ENCODE data around the gene SPOCD1.

The SPOCD1 gene

GRCh38 chr1:31815752-31816500 lies at the start of gene SPOCD1:
SPOCD1 (minus strand) TSS chr1:31816022; CDS start chr1:31815333, 689 bp downstream.
- DNase-seq (ENCODE audit: low read depth), result peak; percentile 80

- DNase-seq (ENCODE audit: low read depth), result no peak
Measured at GRCh38 chr1:31862071-31862470, 46.2 kb upstream of the SPOCD1 start.

- DNase-seq (ENCODE audit: low read depth), result no peak
Measured at GRCh38 chr1:31861346-31861745, 45.5 kb upstream of the SPOCD1 start.

GRCh38 chr1:31860581-31860980 lies 44.8 kb upstream of the SPOCD1 start:
- DNase-seq (ENCODE audit: low read depth), result no peak

- no peak for DNase-seq (ENCODE audit: low read depth)
Measured at GRCh38 chr1:31859719-31860118, 43.9 kb upstream of the SPOCD1 start.

GRCh38 chr1:31859044-31859443 lies 43.2 kb upstream of the SPOCD1 start:
- DNase-seq (ENCODE audit: low read depth), result no peak

GRCh38 chr1:31857863-31858262 lies 42.0 kb upstream of the SPOCD1 start:
- no peak for DNase-seq (ENCODE audit: low read depth)

- DNase-seq (ENCODE audit: low read depth), result no peak
Measured at GRCh38 chr1:31856140-31856539, 40.3 kb upstream of the SPOCD1 start.

GRCh38 chr1:31855038-31855845 lies 39.4 kb upstream of the SPOCD1 start:
- DNase-seq (ENCODE audit: low read depth), result no peak

GRCh38 chr1:31849653-31850052 lies 33.8 kb upstream of the SPOCD1 start:
- DNase-seq (ENCODE audit: low read depth), result no peak

- DNase-seq (ENCODE audit: low read depth), result peak; percentile 22
Measured at GRCh38 chr1:31848381-31848897, 32.6 kb upstream of the SPOCD1 start.

- no peak for DNase-seq (ENCODE audit: low read depth)
Measured at GRCh38 chr1:31846484-31846883, 30.7 kb upstream of the SPOCD1 start.

- DNase-seq (ENCODE audit: low read depth), result no peak
Measured at GRCh38 chr1:31843506-31843905, 27.7 kb upstream of the SPOCD1 start.

- no peak for DNase-seq (ENCODE audit: low read depth)
Measured at GRCh38 chr1:31839662-31840343, 24.0 kb upstream of the SPOCD1 start.

GRCh38 chr1:31837451-31838158 lies 21.8 kb upstream of the SPOCD1 start:
- DNase-seq (ENCODE audit: low read depth), result no peak

- DNase-seq (ENCODE audit: low read depth), result no peak
Measured at GRCh38 chr1:31836638-31837037, 20.8 kb upstream of the SPOCD1 start.

- no peak for DNase-seq (ENCODE audit: low read depth)
Measured at GRCh38 chr1:31835415-31835814, 19.6 kb upstream of the SPOCD1 start.

GRCh38 chr1:31834501-31834900 lies 18.7 kb upstream of the SPOCD1 start:
- no peak for DNase-seq (ENCODE audit: low read depth)

- no peak for DNase-seq (ENCODE audit: low read depth)
Measured at GRCh38 chr1:31831397-31832378, 15.9 kb upstream of the SPOCD1 start.

GRCh38 chr1:31830511-31830910 lies 14.7 kb upstream of the SPOCD1 start:
- no peak for DNase-seq (ENCODE audit: low read depth)

- DNase-seq (ENCODE audit: low read depth), result no peak
Measured at GRCh38 chr1:31830065-31830464, 14.2 kb upstream of the SPOCD1 start.

Data from activated gamma-delta T cell treated with anti-CD3 and anti-CD28 coated beads, Interleukin-2, amount 50 U/mL, for 16 hours (primary cell).